Natural killer cell (primary cell): Measurements from ENCODE around the gene ANP32E. TPM values are rescaled to one million over a fixed set of nuclear protein-coding genes. Genes with fewer than 3 reads are reported as not detected.

ENCODE experiments used
- ATAC-seq, 3 donors: fragments of 150-1000 bp in 2 of 3; fragments of 200-7000 bp in 1 of 3; cut with Tn5 transposase; 1 replicate in 1 of 3; 2 replicates in 2 of 3; pipeline ENCODE4 v1.10.0; 2021; ENCODE audit warnings: mild to moderate bottlenecking in 2 of 3, moderate library complexity in 2 of 3
- DNase-seq, 2 donors: peaks; one replicate each; pipeline versions ENCODE4 v3.0.0 to v3.0.0-alpha.2; 2013 to 2021; ENCODE audit warnings: mixed read lengths in 1 of 2
- H3K27ac ChIP-seq: one replicate; pipeline ENCODE4 v1.5.1; 2013; ENCODE audit warnings: mild to moderate bottlenecking, low read length
- H3K27me3 ChIP-seq: one replicate; pipeline ENCODE4 v1.6.1; 2013; ENCODE audit warnings: low read length; ENCODE audit not compliant: control insufficient read depth, insufficient read depth
- H3K36me3 ChIP-seq: one replicate; pipeline ENCODE4 v1.6.1; 2013; ENCODE audit warnings: low read length; ENCODE audit not compliant: control insufficient read depth, insufficient read depth
- H3K4me1 ChIP-seq: one replicate; pipeline ENCODE4 v1.6.1; 2013; ENCODE audit warnings: low read length; ENCODE audit not compliant: control insufficient read depth, insufficient read depth
- H3K4me3 ChIP-seq: one replicate; pipeline ENCODE4 v1.5.1; 2013; ENCODE audit warnings: low read length
- H3K9me3 ChIP-seq: one replicate; pipeline ENCODE4 v1.6.1; 2013; ENCODE audit warnings: low read length; ENCODE audit not compliant: control insufficient read depth, insufficient read depth
- H3K27ac Mint-ChIP-seq, 2 donors: one replicate each; pipeline ENCODE4 v1.8.0; 2022; ENCODE audit warnings: mild to moderate bottlenecking in 2 of 2, mixed read lengths in 2 of 2, moderate library complexity in 1 of 2
- H3K27me3 Mint-ChIP-seq, 2 donors: one replicate each; pipeline ENCODE4 v1.8.0; 2022; ENCODE audit warnings: low read depth in 2 of 2, mixed read lengths in 2 of 2
- H3K36me3 Mint-ChIP-seq: one replicate; pipeline ENCODE4 v1.8.0; 2022; ENCODE audit warnings: mixed read lengths
- H3K4me1 Mint-ChIP-seq, 2 donors: one replicate each; pipeline ENCODE4 v1.8.0; 2022; ENCODE audit warnings: mixed read lengths in 2 of 2
- H3K4me3 Mint-ChIP-seq: one replicate; pipeline ENCODE4 v1.8.0; 2022; ENCODE audit warnings: mild to moderate bottlenecking, moderate library complexity, mixed read lengths
- H3K9me3 Mint-ChIP-seq, 2 donors: one replicate each; pipeline ENCODE4 v1.8.0; 2022; ENCODE audit warnings: mixed read lengths in 2 of 2
- CTCF ChIP-seq: fragments of 200-600 bp; IDR thresholded peaks from one replicate; pipeline ENCODE4 v1.8.0; 2022; ENCODE audit warnings: antibody characterized with exemption
- WGBS: methylation state at CpG from one replicate; pipeline ENCODE4 v1.1.7; 2013; ENCODE audit warnings: missing lambda C conversion rate; ENCODE audit not compliant: insufficient coverage; 5-methylcytosine and 5-hydroxymethylcytosine counted together
- intact Hi-C: fragments of 100-400 bp; cut with micrococcal nuclease; formaldehyde crosslinking; loops from one replicate; pipeline ENCODE4 v1.14.2; 2022
- total RNA-seq, 4 donors: library from RNA; stranded (reverse); fragments of 120-200 nt in 1 of 4; gene quantifications; one replicate each; pipeline versions ENCODE4 v1.2.3 to v1.2.4, GENCODE V29; 2013 to 2022

The ANP32E gene
- total RNA-seq, 3 donors from 2014 or later (not counting 1 experiment from before 2014, with no cell fraction given): 50.7 to 56.9 (median 55.2) TPM

GRCh38 chr1:150171801-150172200, 64.1 kb downstream of the ANP32E start:
- DNase-seq: no peak
- peaks cover 0 to 1% of the 10 kb centered on the region in 2 donors for H3K27me3 Mint-ChIP-seq
- no peaks in the 10 kb centered on the region for H3K36me3 ChIP-seq
- ATAC-seq: no peak
- no peaks in the 10 kb centered on the region for H3K27me3 ChIP-seq
- 91% methylated on average over 2 of the region's 2 CpGs for whole genome bisulfite sequencing
- no peak overlapping the region for H3K27ac ChIP-seq
- H3K36me3 Mint-ChIP-seq: no peaks in the 10 kb centered on the region
- no peaks in the 10 kb centered on the region for H3K4me1 Mint-ChIP-seq
- intact Hi-C loops: no loop called here
- no peak overlapping the region for H3K27ac Mint-ChIP-seq
- TF ChIP-seq CTCF: no peak
- H3K9me3 Mint-ChIP-seq: no peaks in the 10 kb centered on the region
- H3K9me3 ChIP-seq: no peaks in the 10 kb centered on the region
- H3K4me3 Mint-ChIP-seq: no peak overlapping the region
- peaks cover 4% of the 10 kb centered on the region for H3K4me1 ChIP-seq
- H3K4me3 ChIP-seq: no peak overlapping the region

DNA sequence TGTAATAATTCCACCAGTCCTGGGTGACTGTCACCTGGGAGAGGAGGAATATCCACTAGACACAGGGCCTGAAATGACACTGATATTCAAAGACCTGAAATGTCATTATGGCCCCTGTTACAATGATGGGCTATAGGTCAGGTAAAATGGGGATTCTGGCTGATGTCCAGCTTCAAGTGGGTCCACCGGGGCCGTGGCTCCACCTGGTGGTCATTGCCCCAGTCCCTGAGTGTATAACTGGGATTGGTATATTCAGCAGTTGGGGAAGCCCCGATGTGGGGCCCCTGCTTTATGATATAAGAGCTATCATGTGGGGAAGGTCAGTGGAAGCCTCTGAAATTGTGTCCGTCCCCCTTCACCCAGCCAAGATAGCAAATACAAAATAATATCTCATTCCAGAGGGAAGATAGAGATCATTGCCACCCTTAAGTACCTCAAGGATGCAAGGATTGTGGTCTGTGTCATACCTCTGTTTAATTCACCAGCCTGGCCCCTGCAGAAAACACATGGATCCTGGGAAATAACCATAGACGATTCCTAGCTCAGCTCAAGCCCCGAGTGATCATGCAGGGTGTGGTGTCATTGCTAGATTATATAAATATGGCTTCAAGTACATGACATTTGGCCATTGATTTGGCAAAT, 66.8 kb downstream of the ANP32E start:
- WGBS: 31% methylated on average over 5 of the region's 6 CpGs
- peaks cover 14% of the 10 kb centered on the region for H3K4me1 ChIP-seq

More for the DNA sequence above, 66.8 kb downstream of the ANP32E start:
- intact Hi-C loops: loop anchor here (1.0 kb wide), 3 partner anchors 96 to 207 kb away; partner anchors contain the start of gene VPS45
- Mint-ChIP-seq H3K4me1 (no peaks in the 10 kb centered on the region), H3K36me3 (no peaks in the 10 kb centered on the region), H3K27ac (no peak overlapping the region), H3K4me3 (no peak overlapping the region), H3K27me3 (peaks cover 0 to 2% of the 10 kb centered on the region in 2 donors), H3K9me3 (no peaks in the 10 kb centered on the region)
- peak; percentile 68 to 84 (median 77) for ATAC-seq
- TF ChIP-seq CTCF: peak; percentile 55
- H3K4me3 ChIP-seq: no peak overlapping the region
- H3K27ac ChIP-seq: no peak overlapping the region
- H3K36me3 ChIP-seq: no peaks in the 10 kb centered on the region
- H3K9me3 ChIP-seq: no peaks in the 10 kb centered on the region
- DNase-seq: peak; percentile 61 to 71
- no peaks in the 10 kb centered on the region for H3K27me3 ChIP-seq

Other genes starting within 250 kb of the ANP32E start
- 10 to 100 TPM; 10.6 to 19.6 (median 12.3) TPM for gene OTUD7B, start 225.4 kb downstream of the ANP32E start, total RNA-seq
- 10 to 100 TPM; 28.8 to 41.1 (median 33.0) TPM for gene VPS45, start 168.3 kb downstream of the ANP32E start, total RNA-seq
- 10 to 100 TPM; 53.3 to 73.8 (median 64.6) TPM for gene PLEKHO1, start 86.2 kb downstream of the ANP32E start, total RNA-seq
- not detected for gene CA14, start 21.7 kb upstream of the ANP32E start, total RNA-seq
- gene APH1A, start 32.9 kb upstream of the ANP32E start, total RNA-seq: 100 to 1,000 TPM; 133 to 153 (median 143) TPM
- gene C1orf54, start 36.7 kb upstream of the ANP32E start, total RNA-seq: 1 to 10 TPM in 2 of 3 donors, under 1 TPM in 1; 0.97 to 3.7 (median 1.6) TPM
- gene CIART, start 46.4 kb upstream of the ANP32E start, total RNA-seq: 1 to 10 TPM in 2 of 3 donors, under 1 TPM in 1; 0.33 to 2.4 (median 1.9) TPM
- gene MRPS21, start 57.7 kb upstream of the ANP32E start, total RNA-seq: 10 to 100 TPM; 40.9 to 50.9 (median 42.2) TPM
- gene PRPF3, start 85.4 kb upstream of the ANP32E start, total RNA-seq: 100 to 1,000 TPM; 122 to 156 (median 148) TPM
- 10 to 100 TPM; 30.3 to 38.8 (median 34.0) TPM for gene RPRD2, start 128.0 kb upstream of the ANP32E start, total RNA-seq